ENCODE results near the gene CCDC106.

Gene CCDC106

GRCh38 chr19:55614711-55615542 is 33.1 kb upstream of the CCDC106 start:
- no peak for DNase-seq (ENCODE audit: low read depth)
- no peak overlapping the region for H3K4me3 ChIP-seq (ENCODE audit: low read length)
- no peak for TF ChIP-seq CTCF (conservative IDR thresholded peaks at IDR 0.05; ENCODE audit: low read length)

- no peak for TF ChIP-seq CTCF (conservative IDR thresholded peaks at IDR 0.05; ENCODE audit: low read length)
- no peak for DNase-seq (ENCODE audit: low read depth)
- no peak overlapping the region for H3K4me3 ChIP-seq (ENCODE audit: low read length)
Measured at GRCh38 chr19:55615543-55616394, 32.2 kb upstream of the CCDC106 start.

- DNase-seq (ENCODE audit: low read depth): no peak
- TF ChIP-seq CTCF (conservative IDR thresholded peaks at IDR 0.05; ENCODE audit: low read length): no peak
- H3K4me3 ChIP-seq (ENCODE audit: low read length): no peak overlapping the region
Measured at GRCh38 chr19:55616395-55616875, 31.6 kb upstream of the CCDC106 start.

- no peak overlapping the region for H3K4me3 ChIP-seq (ENCODE audit: low read length)
- no peak for DNase-seq (ENCODE audit: low read depth)
- no peak for TF ChIP-seq CTCF (conservative IDR thresholded peaks at IDR 0.05; ENCODE audit: low read length)
Measured at GRCh38 chr19:55617426-55617825, 30.6 kb upstream of the CCDC106 start.

GRCh38 chr19:55618426-55618825 is 29.6 kb upstream of the CCDC106 start:
- no peak for TF ChIP-seq CTCF (conservative IDR thresholded peaks at IDR 0.05; ENCODE audit: low read length)
- no peak overlapping the region for H3K4me3 ChIP-seq (ENCODE audit: low read length)
- DNase-seq (ENCODE audit: low read depth): no peak

GRCh38 chr19:55619286-55619685 is 28.7 kb upstream of the CCDC106 start:
- peak; percentile 80 for DNase-seq (ENCODE audit: low read depth)
- no peak; the same call in 1 of the 2 replicates for TF ChIP-seq CTCF (conservative IDR thresholded peaks at IDR 0.05; ENCODE audit: low read length)

More at GRCh38 chr19:55619286-55619685, 28.7 kb upstream of the CCDC106 start:
- no peak overlapping the region for H3K4me3 ChIP-seq (ENCODE audit: low read length)

Data from AG10803 (cell line).